GM12875 (cell line): ENCODE data around the gene RIPOR3.

Source experiments
- H3K4me3 ChIP-seq: one replicate; pipeline ENCODE4 v1.5.1; 2011; ENCODE audit warnings: low read depth, low read length, control low read depth
- TF ChIP-seq, protein P1 (sequence below): IDR thresholded peaks from 2 replicates; pipeline ENCODE4 v1.5.1; 2011; ENCODE audit warnings: low read depth, mild to moderate bottlenecking, control low read depth, inconsistent platforms, low read length, moderate library complexity, borderline replicate concordance; ENCODE audit not compliant: insufficient read depth

Gene RIPOR3

DNA sequence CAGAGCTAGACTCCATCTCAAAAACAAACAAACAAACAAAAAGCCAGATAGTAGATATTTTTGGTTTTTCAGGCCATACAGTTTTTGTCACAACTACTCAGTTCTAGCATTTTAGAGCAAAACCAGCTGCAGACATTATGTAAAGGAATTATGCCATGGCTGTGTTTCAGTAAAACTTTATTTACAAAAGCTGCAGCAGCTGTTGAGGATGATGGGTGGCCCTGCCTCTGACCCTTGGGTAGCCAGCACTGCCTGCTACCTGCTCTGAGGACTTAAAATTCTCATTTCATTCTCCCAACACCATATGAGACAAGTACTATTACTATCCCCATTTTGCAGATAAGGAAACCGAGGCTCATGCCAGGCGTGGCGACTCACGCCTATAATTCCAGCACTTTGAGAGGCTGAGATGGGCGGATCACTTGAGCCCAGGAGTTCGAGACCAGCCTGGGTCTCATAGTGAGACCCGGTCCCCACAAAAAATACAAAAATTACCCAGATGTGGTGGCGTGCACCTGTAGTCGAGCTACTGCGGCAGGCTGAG, 56.3 kb downstream of the RIPOR3 start:
- H3K4me3 ChIP-seq: no peak overlapping the region
- TF ChIP-seq, protein P1, sequence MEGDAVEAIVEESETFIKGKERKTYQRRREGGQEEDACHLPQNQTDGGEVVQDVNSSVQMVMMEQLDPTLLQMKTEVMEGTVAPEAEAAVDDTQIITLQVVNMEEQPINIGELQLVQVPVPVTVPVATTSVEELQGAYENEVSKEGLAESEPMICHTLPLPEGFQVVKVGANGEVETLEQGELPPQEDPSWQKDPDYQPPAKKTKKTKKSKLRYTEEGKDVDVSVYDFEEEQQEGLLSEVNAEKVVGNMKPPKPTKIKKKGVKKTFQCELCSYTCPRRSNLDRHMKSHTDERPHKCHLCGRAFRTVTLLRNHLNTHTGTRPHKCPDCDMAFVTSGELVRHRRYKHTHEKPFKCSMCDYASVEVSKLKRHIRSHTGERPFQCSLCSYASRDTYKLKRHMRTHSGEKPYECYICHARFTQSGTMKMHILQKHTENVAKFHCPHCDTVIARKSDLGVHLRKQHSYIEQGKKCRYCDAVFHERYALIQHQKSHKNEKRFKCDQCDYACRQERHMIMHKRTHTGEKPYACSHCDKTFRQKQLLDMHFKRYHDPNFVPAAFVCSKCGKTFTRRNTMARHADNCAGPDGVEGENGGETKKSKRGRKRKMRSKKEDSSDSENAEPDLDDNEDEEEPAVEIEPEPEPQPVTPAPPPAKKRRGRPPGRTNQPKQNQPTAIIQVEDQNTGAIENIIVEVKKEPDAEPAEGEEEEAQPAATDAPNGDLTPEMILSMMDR: no peak

DNA sequence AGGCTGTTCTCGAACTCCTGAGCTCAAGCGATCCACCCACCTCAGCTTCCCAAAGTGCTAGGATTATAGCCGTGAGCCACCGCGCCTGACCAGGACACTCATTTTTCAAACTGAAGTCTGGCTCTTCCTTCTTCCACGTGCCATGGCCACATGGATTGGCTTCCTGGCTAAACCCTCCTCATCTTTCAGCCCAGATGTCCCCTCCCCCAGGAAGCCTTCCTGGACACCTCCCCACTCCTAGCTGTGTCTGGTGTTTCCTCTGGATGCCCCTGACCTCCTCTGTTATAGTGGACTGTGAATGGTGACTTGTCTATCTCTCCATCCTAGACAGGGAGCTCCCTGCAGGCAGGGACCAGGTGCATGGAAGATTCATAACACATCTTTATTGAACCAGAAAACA, 57.2 kb downstream of the RIPOR3 start:
- TF ChIP-seq, protein P1: no peak
- H3K4me3 ChIP-seq: no peak overlapping the region

DNA sequence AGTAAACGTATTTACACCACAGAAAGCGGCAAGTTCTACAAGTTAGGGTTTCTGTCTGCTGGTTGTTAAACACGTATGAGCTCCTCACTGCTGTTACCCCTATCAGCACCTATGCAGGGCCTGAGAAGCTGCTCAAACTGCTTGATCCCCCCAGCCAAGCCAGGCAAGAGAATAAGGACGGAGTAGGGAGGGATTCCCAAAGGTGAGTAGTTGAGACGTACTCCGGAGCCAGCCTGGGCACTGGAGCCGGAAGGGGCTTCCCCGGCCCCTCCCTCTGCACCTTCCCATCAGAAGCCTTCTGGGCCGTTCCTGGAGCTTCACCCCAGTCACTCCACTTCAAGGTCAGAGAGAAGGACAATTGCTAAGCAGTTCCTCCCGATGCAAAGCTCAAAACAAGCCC, 58.0 kb downstream of the RIPOR3 start:
- TF ChIP-seq, protein P1: no peak
- H3K4me3 ChIP-seq: no peak overlapping the region

DNA sequence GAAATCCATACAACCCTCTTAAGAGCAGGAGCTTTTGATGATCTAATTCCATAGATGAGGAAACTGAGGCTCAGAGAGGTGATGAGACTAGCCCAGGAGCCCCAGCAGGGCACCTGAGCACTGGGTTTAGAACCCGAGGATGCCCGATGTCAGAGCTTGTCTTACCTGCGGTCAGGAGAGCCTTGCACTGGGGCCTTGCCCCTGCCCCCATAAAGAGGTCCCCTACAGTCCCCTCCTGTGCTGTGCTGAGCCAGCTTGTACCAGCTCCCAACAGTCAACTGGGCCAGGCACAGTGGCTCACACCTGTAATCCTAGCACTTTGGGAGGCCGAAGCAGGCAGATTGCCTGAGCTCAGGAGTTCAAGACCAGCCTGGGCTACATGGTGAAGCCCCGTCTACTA, 58.6 kb downstream of the RIPOR3 start:
- TF ChIP-seq, protein P1: no peak
- H3K4me3 ChIP-seq: no peak overlapping the region

DNA sequence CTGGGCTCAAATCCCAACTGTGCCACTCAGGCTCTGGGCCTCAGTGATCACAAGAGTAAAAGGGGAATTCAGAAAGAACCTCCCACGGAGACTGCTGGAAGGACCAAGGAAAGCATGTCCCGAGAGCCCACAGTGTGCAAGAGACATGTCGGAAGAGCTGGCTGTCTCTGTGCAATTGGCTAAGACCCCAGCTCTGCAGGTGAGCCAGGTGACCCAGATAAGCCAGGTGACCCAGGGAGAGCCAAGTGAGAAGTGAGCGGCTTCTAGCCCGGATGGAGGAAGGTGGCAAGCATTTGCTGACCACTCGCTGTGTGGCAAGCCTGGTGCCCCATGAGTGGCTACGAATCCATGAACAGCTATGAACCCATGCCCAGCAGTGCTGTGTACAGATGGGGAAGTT, 59.1 kb downstream of the RIPOR3 start:
- H3K4me3 ChIP-seq: no peak overlapping the region
- TF ChIP-seq, protein P1: no peak

DNA sequence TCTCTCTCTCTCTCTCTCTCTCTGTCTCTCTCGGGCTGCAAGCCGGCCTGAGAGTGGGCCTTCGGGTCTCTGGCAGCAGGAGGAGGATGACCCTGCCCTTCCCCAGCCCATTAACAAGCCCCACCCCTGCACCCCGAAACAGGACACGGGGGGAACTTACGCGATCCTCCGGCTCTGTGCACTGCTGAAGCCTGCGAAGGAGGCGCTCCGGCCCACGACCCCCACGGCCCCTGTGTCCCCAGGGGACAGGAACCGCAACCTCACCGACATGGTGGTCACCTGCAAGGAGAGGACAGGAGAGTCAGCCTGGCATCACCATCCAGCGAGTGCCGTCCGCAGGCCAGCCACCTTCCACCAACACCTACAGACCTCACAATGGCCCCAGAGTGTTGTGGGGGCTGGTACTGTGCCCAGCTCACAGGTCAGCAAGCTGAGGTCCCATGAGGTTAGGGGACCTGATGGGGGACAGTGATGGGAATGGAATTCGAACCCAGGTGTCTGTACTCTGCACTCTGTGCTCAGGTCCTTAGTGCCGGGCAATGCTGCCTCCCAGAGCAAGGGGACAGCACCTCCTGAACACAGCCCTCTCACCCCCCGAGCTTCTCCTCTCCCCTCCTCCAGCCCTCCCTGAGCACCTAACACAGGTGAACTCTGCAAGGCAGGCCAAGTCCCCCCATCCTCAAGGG, 60.6 kb downstream of the RIPOR3 start:
- TF ChIP-seq, protein P1: no peak
- H3K4me3 ChIP-seq: no peak overlapping the region

DNA sequence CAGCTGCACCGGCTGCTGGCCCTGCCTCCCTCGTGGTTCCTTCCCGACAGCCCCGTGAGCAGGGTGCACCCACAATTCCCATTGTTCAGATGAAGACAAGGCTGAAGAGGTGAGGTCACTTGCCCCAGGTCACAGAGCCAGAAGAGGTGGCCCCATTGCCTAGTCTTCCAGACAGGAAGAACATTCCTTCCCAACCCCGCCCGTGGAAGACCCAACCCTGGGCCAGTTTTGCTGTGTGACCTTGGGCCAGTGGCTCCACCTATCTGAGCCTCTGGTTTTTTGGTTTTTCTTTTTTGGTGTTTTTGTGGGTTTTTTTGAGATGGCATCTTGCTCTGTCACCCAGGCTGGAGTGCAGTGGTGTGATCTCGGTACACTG, 61.7 kb downstream of the RIPOR3 start:
- H3K4me3 ChIP-seq: no peak overlapping the region
- TF ChIP-seq, protein P1: no peak
